ACC112 (cell line): Measurements from ENCODE around the gene OR51I1.

ENCODE experiments used
- H2AFZ ChIP-seq: fragments of 200-600 bp; sonication (generic); one replicate; pipeline ENCODE4 v1.6.0; 2017; ENCODE audit warnings: antibody characterized with exemption, low read length; ENCODE audit not compliant: unreplicated experiment
- H3K27ac ChIP-seq: fragments of 200-600 bp; sonication (generic); 2 replicates; pipeline ENCODE4 v1.5.1; 2014; ENCODE audit warnings: low read depth, mild to moderate bottlenecking, antibody characterized with exemption, low read length, moderate library complexity
- H3K27me3 ChIP-seq: fragments of 200-600 bp; sonication (generic); 2 replicates; pipeline ENCODE4 v1.6.1; 2014; ENCODE audit warnings: mild to moderate bottlenecking, antibody characterized with exemption, low read length, moderate library complexity, mixed read lengths; ENCODE audit not compliant: insufficient read depth
- H3K36me3 ChIP-seq: fragments of 200-600 bp; sonication (generic); 2 replicates; pipeline ENCODE4 v1.6.1; 2016; ENCODE audit warnings: mild to moderate bottlenecking, antibody characterized with exemption, low read length, moderate library complexity, mixed read lengths; ENCODE audit not compliant: insufficient read depth
- H3K4me1 ChIP-seq: fragments of 200-600 bp; sonication (generic); one replicate; pipeline ENCODE4 v1.6.1; 2016; ENCODE audit warnings: low read length, mixed read lengths; ENCODE audit not compliant: insufficient read depth, unreplicated experiment, control insufficient read depth
- H3K4me3 ChIP-seq: fragments of 200-600 bp; sonication (generic); 2 replicates; pipeline ENCODE4 v1.5.1; 2014; ENCODE audit warnings: mild to moderate bottlenecking, low read depth, low read length
- H3K79me2 ChIP-seq: fragments of 200-600 bp; sonication (generic); one replicate; pipeline ENCODE4 v1.6.0; 2016; ENCODE audit warnings: low read length; ENCODE audit not compliant: control insufficient read depth, unreplicated experiment, insufficient read depth

Gene OR51I1

GRCh38 chr11:5449432-5449831, 8.1 kb upstream of the OR51I1 start:
- Histone ChIP-seq H3K36me3 (no peaks in the 10 kb centered on the region), H3K4me1 (no peaks in the 10 kb centered on the region), H3K4me3 (no peak overlapping the region), H3K27ac (no peak overlapping the region), H2AFZ (no peak overlapping the region), H3K27me3 (peaks cover 54% of the 10 kb centered on the region), H3K79me2 (no peaks in the 10 kb centered on the region)

GRCh38 chr11:5449023-5449422, 7.7 kb upstream of the OR51I1 start, which contains the start of gene OR51I2:
Gene OR51I2 (plus strand): TSS chr11:5449323. CDS start chr11:5453489, 4,166 bp downstream.
- Histone ChIP-seq H3K36me3 (no peaks in the 10 kb centered on the region), H3K79me2 (no peaks in the 10 kb centered on the region), H3K27me3 (peaks cover 51% of the 10 kb centered on the region), H3K4me1 (no peaks in the 10 kb centered on the region), H3K27ac (no peak within 1 kb of the TSS), H3K4me3 (no peak within 1 kb of the TSS), H2AFZ (no peak within 1 kb of the TSS)

- no peaks in the 10 kb centered on the region for H3K4me1 ChIP-seq
- peaks cover 53% of the 10 kb centered on the region for H3K27me3 ChIP-seq
- H3K79me2 ChIP-seq: no peaks in the 10 kb centered on the region
- H3K4me3 ChIP-seq: no peak overlapping the region
- H3K36me3 ChIP-seq: no peaks in the 10 kb centered on the region
- no peak overlapping the region for H2AFZ ChIP-seq
- H3K27ac ChIP-seq: no peak overlapping the region
These were observed 2.6 kb upstream of the OR51I1 start for GRCh38 chr11:5443835-5444393.

- Histone ChIP-seq H2AFZ (no peak overlapping the region), H3K36me3 (no peaks in the 10 kb centered on the region), H3K4me3 (no peak overlapping the region), H3K27ac (no peak overlapping the region), H3K4me1 (no peaks in the 10 kb centered on the region), H3K79me2 (no peaks in the 10 kb centered on the region), H3K27me3 (peaks cover 57% of the 10 kb centered on the region)
These were observed 18.2 kb downstream of the OR51I1 start for GRCh38 chr11:5423131-5423530.

- H3K4me1 ChIP-seq: no peaks in the 10 kb centered on the region
These were observed 19.5 kb downstream of the OR51I1 start, which contains the start of gene OR51Q1 for GRCh38 chr11:5421811-5422210. Gene OR51Q1 (plus strand): TSS chr11:5422111. CDS start chr11:5422201, 90 bp downstream.

GRCh38 chr11:5420993-5421392, 20.3 kb downstream of the OR51I1 start:
- Histone ChIP-seq H2AFZ (no peak overlapping the region), H3K27ac (no peak overlapping the region), H3K79me2 (no peaks in the 10 kb centered on the region), H3K27me3 (peaks cover 44% of the 10 kb centered on the region), H3K36me3 (no peaks in the 10 kb centered on the region), H3K4me3 (no peak overlapping the region), H3K4me1 (no peaks in the 10 kb centered on the region)

More at GRCh38 chr11:5421811-5422210, 19.5 kb downstream of the OR51I1 start, which contains the start of gene OR51Q1:
- Histone ChIP-seq H2AFZ (no peak within 1 kb of the TSS), H3K79me2 (no peaks in the 10 kb centered on the region), H3K27me3 (peaks cover 53% of the 10 kb centered on the region), H3K36me3 (no peaks in the 10 kb centered on the region), H3K4me3 (no peak within 1 kb of the TSS), H3K27ac (no peak within 1 kb of the TSS)

GRCh38 chr11:5405173-5405572, 36.1 kb downstream of the OR51I1 start:
- H3K79me2 ChIP-seq: no peaks in the 10 kb centered on the region
- no peaks in the 10 kb centered on the region for H3K4me1 ChIP-seq
- H3K4me3 ChIP-seq: no peak overlapping the region
- H3K36me3 ChIP-seq: no peaks in the 10 kb centered on the region
- no peak overlapping the region for H2AFZ ChIP-seq
- H3K27me3 ChIP-seq: peaks cover 50% of the 10 kb centered on the region
- H3K27ac ChIP-seq: no peak overlapping the region

- Histone ChIP-seq H3K4me1 (no peaks in the 10 kb centered on the region), H3K36me3 (no peaks in the 10 kb centered on the region), H2AFZ (no peak overlapping the region), H3K27me3 (peaks cover 46% of the 10 kb centered on the region), H3K4me3 (no peak overlapping the region), H3K27ac (no peak overlapping the region), H3K79me2 (no peaks in the 10 kb centered on the region)
These were observed 42.4 kb downstream of the OR51I1 start for GRCh38 chr11:5398936-5399335.

- Histone ChIP-seq H3K4me1 (no peaks in the 10 kb centered on the region), H3K79me2 (no peaks in the 10 kb centered on the region), H2AFZ (no peak overlapping the region)
These were observed 47.2 kb downstream of the OR51I1 start for GRCh38 chr11:5394091-5394490.

More at GRCh38 chr11:5394091-5394490, 47.2 kb downstream of the OR51I1 start:
- Histone ChIP-seq H3K27me3 (peaks cover 34% of the 10 kb centered on the region), H3K27ac (no peak overlapping the region), H3K36me3 (no peaks in the 10 kb centered on the region), H3K4me3 (no peak overlapping the region)
